GM21723 (cell line): ENCODE measurements around the gene COL4A2.
"Not testable (repeated sequence)": the region's sequence is repeated elsewhere in the genome, so short reads cannot be mapped to it uniquely, and the experiment has no call there.

Experiments used
- ATAC-seq: cut with Tn5 transposase; IDR thresholded peaks from one replicate; pipeline ENCODE4 v1.9.1; 2021; ENCODE audit warnings: mild to moderate bottlenecking, moderate library complexity; ENCODE audit not compliant: unreplicated experiment

Gene COL4A2

GRCh38 chr13:110320645-110321044 is 13.6 kb downstream of the COL4A2 start:
- no peak for ATAC-seq

GRCh38 chr13:110321573-110321972 is 14.5 kb downstream of the COL4A2 start:
- not testable (repeated sequence) for ATAC-seq

GRCh38 chr13:110322126-110322827 is 15.2 kb downstream of the COL4A2 start:
- ATAC-seq = no peak

- no peak for ATAC-seq
These were observed 15.7 kb downstream of the COL4A2 start for GRCh38 chr13:110322828-110323171.

GRCh38 chr13:110323172-110323891 is 16.2 kb downstream of the COL4A2 start:
- ATAC-seq = no peak

GRCh38 chr13:110324026-110324749 is 17.1 kb downstream of the COL4A2 start:
- no peak for ATAC-seq

- no peak for ATAC-seq
These were observed 19.3 kb downstream of the COL4A2 start for GRCh38 chr13:110326263-110326904.

GRCh38 chr13:110327051-110327721 is 20.1 kb downstream of the COL4A2 start:
- no peak for ATAC-seq

GRCh38 chr13:110328573-110328972 is 21.5 kb downstream of the COL4A2 start:
- no peak for ATAC-seq

GRCh38 chr13:110329258-110329657 is 22.2 kb downstream of the COL4A2 start:
- no peak for ATAC-seq

GRCh38 chr13:110329798-110330461 is 22.8 kb downstream of the COL4A2 start:
- no peak for ATAC-seq

- no peak for ATAC-seq
These were observed 23.5 kb downstream of the COL4A2 start for GRCh38 chr13:110330491-110331011.

GRCh38 chr13:110331362-110331761 is 24.3 kb downstream of the COL4A2 start:
- ATAC-seq = no peak

- no peak for ATAC-seq
These were observed 25.7 kb downstream of the COL4A2 start for GRCh38 chr13:110332750-110333149.

GRCh38 chr13:110333837-110334236 is 26.8 kb downstream of the COL4A2 start:
- ATAC-seq = no peak

GRCh38 chr13:110334256-110334655 is 27.2 kb downstream of the COL4A2 start:
- no peak for ATAC-seq

GRCh38 chr13:110334841-110335490 is 27.9 kb downstream of the COL4A2 start:
- ATAC-seq = no peak

GRCh38 chr13:110336108-110336507 is 29.0 kb downstream of the COL4A2 start:
- ATAC-seq = no peak

GRCh38 chr13:110336681-110337080 is 29.6 kb downstream of the COL4A2 start:
- ATAC-seq = no peak

- ATAC-seq = no peak
These were observed 30.2 kb downstream of the COL4A2 start for GRCh38 chr13:110337247-110337646.
